HUDEP-2 (cell line): ENCODE results near the gene NEURL1.

Experiments
- DNase-seq, 76 experiments: peaks; one replicate each; lab custom pipeline; 2025; ENCODE audit not compliant: unreplicated experiment in 76 of 76; lab: John Stamatoyannopoulos, UW

NEURL1 gene, protein sequence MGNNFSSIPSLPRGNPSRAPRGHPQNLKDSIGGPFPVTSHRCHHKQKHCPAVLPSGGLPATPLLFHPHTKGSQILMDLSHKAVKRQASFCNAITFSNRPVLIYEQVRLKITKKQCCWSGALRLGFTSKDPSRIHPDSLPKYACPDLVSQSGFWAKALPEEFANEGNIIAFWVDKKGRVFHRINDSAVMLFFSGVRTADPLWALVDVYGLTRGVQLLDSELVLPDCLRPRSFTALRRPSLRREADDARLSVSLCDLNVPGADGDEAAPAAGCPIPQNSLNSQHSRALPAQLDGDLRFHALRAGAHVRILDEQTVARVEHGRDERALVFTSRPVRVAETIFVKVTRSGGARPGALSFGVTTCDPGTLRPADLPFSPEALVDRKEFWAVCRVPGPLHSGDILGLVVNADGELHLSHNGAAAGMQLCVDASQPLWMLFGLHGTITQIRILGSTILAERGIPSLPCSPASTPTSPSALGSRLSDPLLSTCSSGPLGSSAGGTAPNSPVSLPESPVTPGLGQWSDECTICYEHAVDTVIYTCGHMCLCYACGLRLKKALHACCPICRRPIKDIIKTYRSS

GRCh38 chr10:103493362-103493915, at the start of gene NEURL1:
NEURL1 (plus strand) TSS chr10:103493705; CDS start chr10:103494388, 683 bp downstream.
- no peak for DNase-seq

DNA sequence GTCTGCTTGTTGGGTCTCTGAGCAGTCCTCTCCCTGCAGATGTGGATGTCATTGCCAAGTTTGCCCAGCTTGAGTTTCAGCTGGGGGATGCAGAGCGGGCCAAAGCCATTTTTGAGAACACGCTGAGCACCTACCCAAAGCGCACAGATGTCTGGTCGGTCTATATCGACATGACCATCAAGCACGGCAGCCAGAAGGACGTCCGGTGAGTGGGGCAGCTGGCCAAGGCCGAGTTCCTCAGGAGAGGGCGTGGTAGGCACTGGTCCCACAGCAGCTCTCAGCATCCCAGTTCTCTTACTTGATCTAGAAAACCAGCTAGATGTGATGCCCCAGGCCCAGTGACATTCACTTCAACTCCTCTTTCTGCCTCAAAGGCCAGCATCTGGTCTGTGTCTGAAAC, 49.0 kb upstream of the NEURL1 start:
- no peak for DNase-seq

DNA sequence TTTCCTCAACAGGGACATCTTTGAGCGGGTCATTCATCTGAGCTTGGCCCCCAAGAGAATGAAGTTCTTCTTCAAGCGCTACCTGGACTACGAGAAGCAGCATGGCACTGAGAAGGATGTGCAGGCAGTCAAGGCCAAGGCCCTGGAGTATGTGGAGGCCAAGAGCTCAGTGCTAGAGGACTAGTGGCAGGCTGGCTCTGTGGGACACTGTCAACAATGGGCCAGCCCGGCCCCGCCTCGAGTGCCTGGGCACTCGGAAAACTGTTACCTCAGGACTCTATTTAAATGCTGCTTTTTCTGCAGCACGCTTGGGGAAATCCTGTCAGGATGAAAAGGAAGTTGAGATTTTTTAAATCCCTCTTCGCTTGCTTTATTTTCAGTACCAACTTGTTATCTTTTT, 48.1 kb upstream of the NEURL1 start:
- no peak for DNase-seq

DNA sequence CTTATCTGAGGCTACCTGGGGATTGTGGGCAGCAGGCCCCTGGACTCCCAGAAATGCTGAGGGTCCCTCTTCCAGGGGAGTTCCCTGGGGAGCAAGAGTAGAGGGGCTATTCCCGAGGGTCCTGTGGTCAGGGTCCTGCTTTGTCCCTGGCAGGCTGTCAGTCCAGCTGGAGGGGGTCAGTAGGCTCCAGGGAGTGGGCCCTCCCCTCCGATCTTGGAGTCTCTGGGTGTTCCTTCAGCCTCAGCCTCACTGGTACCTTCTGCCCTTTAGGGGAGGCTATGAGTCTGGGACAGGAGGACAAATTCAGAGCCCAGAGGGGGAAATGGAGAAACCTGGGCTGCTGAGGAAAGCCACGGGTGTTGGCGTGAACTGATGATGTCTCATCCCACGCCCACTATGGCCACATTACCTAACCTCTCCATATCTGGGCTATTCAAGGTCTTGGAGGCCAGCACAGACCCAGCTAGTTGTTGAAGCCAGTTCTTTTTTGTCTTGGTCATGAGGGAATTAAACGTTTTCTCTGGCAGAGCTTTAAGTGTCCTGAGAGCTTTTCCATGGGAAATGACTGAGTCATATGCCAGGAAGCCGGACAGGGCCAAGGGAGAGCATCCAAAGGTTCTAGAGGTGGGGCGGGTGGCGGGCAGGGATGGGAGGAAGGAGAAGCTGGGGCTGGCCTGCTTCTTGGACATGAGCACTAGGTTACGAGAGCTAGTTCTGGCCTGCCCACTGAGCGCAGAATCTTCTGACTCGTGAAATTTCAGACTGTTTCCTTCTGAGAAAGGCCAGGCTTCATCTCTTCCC, 47.5 kb upstream of the NEURL1 start:
- no peak for DNase-seq

- DNase-seq = no peak
Observed at GRCh38 chr10:103447187-103447586, 46.3 kb upstream of the NEURL1 start.

GRCh38 chr10:103448746-103449145, 44.8 kb upstream of the NEURL1 start:
- DNase-seq = no peak

DNA sequence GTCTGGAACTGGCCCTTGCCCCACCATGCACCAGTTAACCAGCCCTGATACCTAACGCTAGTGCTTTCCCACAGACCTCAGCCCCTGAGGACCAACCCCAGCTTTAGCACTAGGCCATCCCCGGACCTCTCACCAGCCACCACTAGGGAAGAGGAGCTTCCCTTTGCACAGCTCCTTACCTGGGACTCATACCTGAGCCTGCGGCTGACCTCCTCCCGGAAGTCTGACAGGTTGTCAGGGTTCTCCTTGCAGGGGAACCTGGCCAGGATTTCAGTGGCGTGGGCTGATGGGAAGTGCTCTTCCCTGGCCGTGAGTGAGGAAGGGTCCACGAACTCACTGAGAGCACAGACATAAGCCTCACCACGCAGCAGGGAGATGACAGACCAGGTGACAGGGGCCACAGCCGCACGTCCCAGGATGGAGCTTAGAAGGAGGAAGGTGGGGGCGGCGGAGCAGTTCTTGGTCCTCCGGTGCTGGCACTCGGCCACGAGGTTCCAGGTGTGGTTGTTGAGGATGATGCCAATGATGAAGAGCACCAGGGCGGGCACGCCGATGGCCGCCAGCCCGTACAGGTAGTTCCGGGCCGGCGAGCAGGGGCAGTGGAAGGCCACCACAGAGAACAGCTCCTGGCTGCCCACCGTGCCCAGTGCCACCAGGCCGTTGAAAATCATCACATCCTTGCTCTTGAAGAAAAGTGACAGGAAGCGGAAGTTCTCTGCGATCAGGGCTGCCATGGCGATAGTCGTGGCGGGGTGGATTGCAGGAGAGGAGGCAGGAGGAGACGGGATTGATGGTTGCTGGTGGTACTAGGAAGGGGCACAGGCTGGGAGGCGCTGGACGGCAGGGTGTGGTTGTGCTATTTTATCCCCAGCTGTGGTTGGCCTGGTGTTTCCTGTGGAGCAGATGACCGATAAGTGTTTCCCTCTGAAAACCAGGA, 44.0 kb upstream of the NEURL1 start:
- no peak for DNase-seq

DNA sequence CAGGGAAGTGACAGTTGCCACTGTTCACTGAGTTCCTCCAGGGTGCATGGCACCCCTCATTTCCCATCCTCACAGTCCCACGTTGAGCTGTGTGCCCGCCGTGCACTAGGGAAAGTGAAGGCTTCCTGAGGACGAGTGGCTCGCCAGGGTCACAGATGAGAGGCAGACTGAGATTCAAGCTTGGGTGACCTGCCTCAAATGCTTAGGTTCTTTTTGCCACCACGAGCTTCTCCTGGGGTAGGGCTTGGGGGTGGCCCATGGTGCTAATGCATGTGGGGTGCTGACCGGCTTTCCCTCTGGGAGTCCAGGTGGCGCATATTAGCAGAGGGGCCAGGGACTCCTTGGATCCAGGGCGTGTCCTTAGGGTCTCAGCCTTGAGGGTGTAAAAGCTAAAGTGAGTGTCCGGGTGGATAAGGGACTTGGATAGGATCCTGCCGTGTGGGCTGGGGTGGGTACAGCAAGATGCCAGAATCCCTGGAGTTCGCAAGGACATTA, 43.3 kb upstream of the NEURL1 start:
- DNase-seq = no peak

- peak in 51 of 76 experiments; percentile 7 to 76 (median 34) for DNase-seq
Observed at GRCh38 chr10:103451091-103451813, 42.3 kb upstream of the NEURL1 start.

DNA sequence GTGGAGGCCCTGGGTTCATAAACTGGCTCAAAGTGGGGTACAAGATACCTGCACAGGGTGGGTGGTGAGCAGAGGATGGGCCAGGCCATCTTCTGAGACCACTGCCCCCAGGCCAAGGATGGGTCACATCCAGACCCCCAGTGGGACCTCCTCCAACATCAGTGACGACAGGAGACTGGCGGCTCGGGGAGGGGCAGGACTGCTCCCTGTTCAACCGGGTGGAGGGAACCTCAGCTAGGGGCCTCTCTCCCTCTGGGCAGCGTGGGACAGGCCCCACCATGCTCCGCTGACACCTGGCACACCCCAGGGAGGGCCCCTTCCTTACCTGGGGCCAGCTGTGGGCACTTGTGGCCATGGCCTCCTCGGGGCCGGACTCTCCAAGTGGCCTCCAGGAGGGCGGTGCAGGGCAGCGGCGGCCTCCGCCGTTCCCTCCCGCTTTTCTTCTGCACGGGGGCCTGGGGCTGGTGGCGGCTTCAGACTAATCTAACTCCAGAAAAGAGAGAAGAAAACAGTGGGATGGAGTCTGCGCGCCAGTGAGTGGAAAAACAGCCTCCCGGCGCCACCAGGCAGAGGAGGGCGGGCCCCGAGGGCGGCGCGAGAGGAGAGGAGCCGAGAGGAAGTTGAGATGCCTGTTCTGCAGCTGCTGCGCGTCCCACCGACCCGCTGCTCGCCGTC, 41.5 kb upstream of the NEURL1 start, which contains the start of gene CALHM2:
CALHM2 (minus strand) TSS at position 540 of the 675 bp plus-strand sequence. CDS start 2,429 bp downstream, outside the sequence.
- DNase-seq = peak in 26 of 76 experiments; percentile 4 to 40 (median 19)

DNA sequence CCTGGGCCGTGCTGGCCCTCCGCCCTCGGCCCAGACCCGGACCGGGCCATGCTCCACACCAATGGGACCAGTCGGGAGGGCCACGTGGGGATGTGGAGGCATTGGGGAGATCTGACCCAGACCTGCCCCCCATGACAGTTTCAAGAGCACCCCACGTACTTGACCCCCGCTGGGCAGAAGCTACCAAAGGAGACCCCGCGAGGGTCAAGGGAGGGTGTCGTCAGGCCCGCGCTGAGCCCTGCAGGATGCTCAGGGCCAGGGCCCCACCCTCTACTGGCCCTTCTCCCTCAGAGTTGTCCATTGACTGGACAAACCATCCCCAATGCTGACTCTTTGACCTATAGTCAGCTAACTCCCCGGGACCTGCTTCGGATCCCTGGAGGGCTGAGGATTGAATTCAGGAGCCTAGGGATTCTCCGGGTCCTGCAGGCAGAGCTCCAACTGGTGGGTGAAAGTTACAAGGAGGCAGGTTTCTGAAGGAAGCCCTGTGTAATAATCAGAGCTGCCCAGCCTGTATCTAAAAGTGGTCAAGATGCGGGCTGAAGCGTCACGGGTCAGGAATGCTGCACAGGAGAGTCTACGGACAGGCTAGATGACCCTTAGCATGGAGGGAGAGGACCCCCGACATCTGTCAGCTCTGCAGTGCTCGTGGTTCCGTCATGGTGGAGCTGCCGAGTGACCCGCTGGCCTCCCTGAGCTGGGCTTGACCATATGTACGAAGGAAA, 40.8 kb upstream of the NEURL1 start:
- DNase-seq = no peak

GRCh38 chr10:103454026-103454425, 39.5 kb upstream of the NEURL1 start:
- no peak for DNase-seq

GRCh38 chr10:103455235-103455634, 38.3 kb upstream of the NEURL1 start:
- no peak for DNase-seq

- no peak for DNase-seq
Observed at GRCh38 chr10:103456074-103456660, 37.3 kb upstream of the NEURL1 start.

DNA sequence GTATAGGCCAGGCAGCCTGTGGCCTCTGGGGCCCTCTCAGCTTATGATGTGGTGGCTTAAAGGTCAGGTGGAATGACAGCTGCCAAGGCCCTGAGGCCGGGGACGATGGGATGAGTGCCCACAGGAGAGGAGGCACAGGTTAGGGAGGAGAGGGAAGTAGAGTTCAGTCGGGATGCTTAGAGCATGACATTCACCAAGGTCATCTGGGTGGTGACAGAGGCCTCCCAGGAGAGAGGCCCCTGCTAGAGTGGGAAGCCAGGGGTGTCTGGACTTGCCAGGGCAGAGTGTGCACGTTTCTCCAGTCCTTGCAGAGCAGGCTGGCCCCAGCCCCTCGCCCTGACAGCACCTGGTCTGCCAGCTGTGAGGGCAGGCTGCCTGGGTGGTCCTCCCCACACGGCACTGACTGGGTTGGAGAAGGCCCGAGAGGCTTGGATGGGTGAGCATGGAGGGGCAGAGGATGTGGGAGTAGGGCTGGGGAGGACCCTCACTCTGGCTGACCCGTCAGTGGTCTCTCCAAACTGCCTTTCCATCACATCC, 36.3 kb upstream of the NEURL1 start:
- DNase-seq = no peak

GRCh38 chr10:103457896-103458583, 35.5 kb upstream of the NEURL1 start:
- no peak for DNase-seq

DNA sequence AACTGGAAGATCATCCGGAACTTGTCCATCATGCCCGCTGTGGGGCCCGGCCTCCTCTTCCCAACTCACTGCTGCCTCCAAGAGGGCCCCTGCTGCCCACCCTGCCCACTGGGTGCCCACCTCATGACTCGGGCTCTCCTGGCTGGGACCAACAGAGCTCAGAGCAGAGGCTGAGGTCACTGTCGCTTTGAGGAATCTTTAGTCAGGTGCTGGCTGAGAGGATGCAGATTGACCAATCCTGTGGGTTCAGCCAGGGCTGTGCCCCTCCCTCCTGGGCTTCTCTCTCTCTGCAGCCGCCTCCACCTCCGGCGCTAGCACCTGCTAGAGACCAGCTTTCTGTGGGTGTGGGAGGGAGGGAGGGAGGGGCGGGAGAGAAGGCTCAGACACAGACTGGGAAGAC, 34.8 kb upstream of the NEURL1 start, which contains the start of gene CALHM1:
CALHM1 (minus strand) TSS at position 181 of the 400 bp plus-strand sequence; CDS start at position 32, 149 bp downstream.
- no peak for DNase-seq
